IMR-90 (cell line): Measurements from ENCODE around the gene UNC13B. TPM values are rescaled to one million over a fixed set of nuclear protein-coding genes. Genes with fewer than 3 reads are reported as not detected.

ENCODE experiments used
- ATAC-seq: fragments of 200-7000 bp; cut with Tn5 transposase; 2 replicates; pipeline ENCODE4 v1.9.1; 2020; ENCODE audit warnings: low read depth, mild to moderate bottlenecking, moderate library complexity
- BruUV-seq: library from RNA; stranded (reverse); fragments of 400-500 nt; replicated peaks from 2 replicates; lab custom pipeline; 2021; lab: Mats Ljungman, UMichigan
- CTCF ChIA-PET: fragments of 300-600 bp; formaldehyde crosslinking; extraction: SDS; loops from one replicate; lab custom pipeline; 2021; ENCODE audit warnings: antibody characterized with exemption; lab: Yijun Ruan, JAX
- POLR2A ChIA-PET: fragments of 300-600 bp; sonication (Branson Sonifier 250); formaldehyde crosslinking; loops from one replicate; lab custom pipeline; 2022; ENCODE audit warnings: antibody characterized with exemption; ENCODE audit not compliant: unreplicated experiment; lab: Charles Lee
- DNase-seq: peaks from one replicate; pipeline ENCODE4 v3.0.0; 2013
- H2AFZ ChIP-seq: replicated peaks from 2 replicates; pipeline ENCODE3; 2013; ENCODE audit warnings: low read length, mild to moderate bottlenecking; ENCODE audit not compliant: poor library complexity
- H2AK5ac ChIP-seq: 2 replicates; pipeline ENCODE4 v1.6.1; 2013; ENCODE audit warnings: low read depth, low read length, inconsistent platforms
- H2AK9ac ChIP-seq: replicated peaks from 2 replicates; pipeline ENCODE3; 2013; ENCODE audit warnings: mild to moderate bottlenecking, low read depth, low read length, moderate library complexity; ENCODE audit not compliant: poor library complexity
- H2BK120ac ChIP-seq: 2 replicates; pipeline ENCODE4 v1.6.1; 2013; ENCODE audit warnings: low read depth, low read length, inconsistent platforms
- H2BK15ac ChIP-seq: 3 replicates; pipeline ENCODE4 v1.6.1; 2013; ENCODE audit warnings: low read depth, low read length, inconsistent platforms
- H2BK20ac ChIP-seq: 2 replicates; pipeline ENCODE4 v1.6.1; 2013; ENCODE audit warnings: low read depth, mild to moderate bottlenecking, inconsistent platforms, low read length, moderate library complexity
- H2BK5ac ChIP-seq: 2 replicates; pipeline ENCODE4 v1.6.1; 2013; ENCODE audit warnings: mild to moderate bottlenecking, low read depth, low read length, inconsistent platforms; ENCODE audit not compliant: poor library complexity, severe bottlenecking
- H3K14ac ChIP-seq: replicated peaks from 2 replicates; pipeline ENCODE4 v1.6.1; 2013; ENCODE audit warnings: low read depth, low read length, inconsistent platforms
- H3K18ac ChIP-seq: 2 replicates; pipeline ENCODE4 v1.6.1; 2013; ENCODE audit warnings: low read depth, low read length, control low read depth
- H3K23ac ChIP-seq: 2 replicates; pipeline ENCODE4 v1.6.1; 2013; ENCODE audit warnings: low read depth, low read length, inconsistent platforms
- H3K27ac ChIP-seq: 2 replicates; pipeline ENCODE4 v1.5.1; 2013; ENCODE audit warnings: mild to moderate bottlenecking, control low read depth, low read length; ENCODE audit not compliant: insufficient read depth
- H3K27me3 ChIP-seq: 2 replicates; pipeline ENCODE4 v1.6.1; 2013; ENCODE audit warnings: low read length; ENCODE audit not compliant: control insufficient read depth, insufficient read depth
- H3K36me3 ChIP-seq: 2 replicates; pipeline ENCODE4 v1.6.1; 2013; ENCODE audit warnings: low read length, mixed read lengths; ENCODE audit not compliant: control insufficient read depth, insufficient read depth
- H3K4ac ChIP-seq: 2 replicates; pipeline ENCODE4 v1.6.1; 2013; ENCODE audit warnings: low read depth, low read length, inconsistent platforms
- H3K4me1 ChIP-seq: 2 replicates; pipeline ENCODE4 v1.6.1; 2013; ENCODE audit warnings: low read length, mixed read lengths; ENCODE audit not compliant: control insufficient read depth, insufficient read depth
- H3K4me2 ChIP-seq: 2 replicates; pipeline ENCODE4 v1.6.1; 2013; ENCODE audit warnings: low read depth, mild to moderate bottlenecking, control low read depth, low read length, moderate library complexity
- H3K4me3 ChIP-seq: 2 replicates; pipeline ENCODE4 v1.5.1; 2013; ENCODE audit warnings: low read depth, mild to moderate bottlenecking, control low read depth, low read length, moderate library complexity; ENCODE audit not compliant: insufficient read depth
- H3K56ac ChIP-seq: 2 replicates; pipeline ENCODE4 v1.6.1; 2013; ENCODE audit warnings: low read length, inconsistent platforms; ENCODE audit not compliant: insufficient read depth; ENCODE audit errors: extremely low read depth
- H3K79me1 ChIP-seq, 2 experiments: 2 replicates each; pipeline ENCODE4 v1.6.1; 2013; ENCODE audit warnings: low read length in 2 of 2, inconsistent platforms in 1 of 2, low read depth in 1 of 2
- H3K9ac ChIP-seq: 2 replicates; pipeline ENCODE4 v1.6.1; 2013; ENCODE audit warnings: low read depth, low read length, control low read depth
- H3K9me1 ChIP-seq: 2 replicates; pipeline ENCODE4 v1.6.1; 2013; ENCODE audit warnings: low read length, inconsistent platforms; ENCODE audit not compliant: insufficient read depth
- H3K9me3 ChIP-seq: 2 replicates; pipeline ENCODE4 v1.6.1; 2013; ENCODE audit warnings: low read length; ENCODE audit not compliant: control insufficient read depth, insufficient read depth
- H4K20me1 ChIP-seq: 2 replicates; pipeline ENCODE4 v1.6.1; 2013; ENCODE audit warnings: low read length, inconsistent platforms; ENCODE audit not compliant: insufficient read depth
- H4K5ac ChIP-seq: 2 replicates; pipeline ENCODE4 v1.6.1; 2013; ENCODE audit warnings: mild to moderate bottlenecking, low read depth, low read length, control low read depth
- H4K8ac ChIP-seq, 2 experiments: 2 replicates each; pipeline ENCODE4 v1.6.1; 2013; ENCODE audit warnings: low read depth in 2 of 2, low read length in 2 of 2, control low read depth in 1 of 2, inconsistent platforms in 1 of 2
- H4K91ac ChIP-seq: 2 replicates; pipeline ENCODE4 v1.6.1; 2013; ENCODE audit warnings: low read depth, low read length, inconsistent platforms; ENCODE audit not compliant: insufficient read depth
- BHLHE40 ChIP-seq: fragments of 150-350 bp; IDR thresholded peaks from 2 replicates; pipeline ENCODE4 v1.6.1; 2016; ENCODE audit warnings: mild to moderate bottlenecking, low read depth, low read length
- CEBPB ChIP-seq: IDR thresholded peaks from 2 replicates; pipeline ENCODE4 v1.6.1; 2012; ENCODE audit warnings: low read depth, low read length, improper control_type of control experiment
- CHD1 ChIP-seq: IDR thresholded peaks from 2 replicates; pipeline ENCODE4 v1.6.1; 2012; ENCODE audit warnings: low read depth, low read length, improper control_type of control experiment
- CTCF ChIP-seq: conservative IDR thresholded peaks from 2 replicates; pipeline ENCODE4 v1.5.1; 2012; ENCODE audit warnings: mild to moderate bottlenecking, low read depth, low read length, improper control_type of control experiment
- ELK1 ChIP-seq: fragments of 150-350 bp; IDR thresholded peaks from 2 replicates; pipeline ENCODE4 v1.6.1; 2016; ENCODE audit warnings: low read depth, mild to moderate bottlenecking, low read length, moderate library complexity, borderline replicate concordance
- FOS ChIP-seq: fragments of 150-350 bp; IDR thresholded peaks from 2 replicates; pipeline ENCODE4 v1.6.1; 2016; ENCODE audit warnings: low read depth, low read length
- MAFK ChIP-seq: IDR thresholded peaks from 2 replicates; pipeline ENCODE4 v1.6.1; 2012; ENCODE audit warnings: low read depth, low read length, improper control_type of control experiment
- MAZ ChIP-seq: IDR thresholded peaks from 2 replicates; pipeline ENCODE4 v1.6.1; 2012; ENCODE audit warnings: low read depth, mild to moderate bottlenecking, low read length, improper control_type of control experiment, moderate library complexity, borderline replicate concordance
- MXI1 ChIP-seq: IDR thresholded peaks from 2 replicates; pipeline ENCODE4 v1.6.1; 2012; ENCODE audit warnings: low read depth, mild to moderate bottlenecking, low read length, moderate library complexity, borderline replicate concordance
- NFE2L2 ChIP-seq: fragments of 150-350 bp; IDR thresholded peaks from 2 replicates; pipeline ENCODE4 v1.6.1; 2016; ENCODE audit warnings: low read depth, mild to moderate bottlenecking, low read length
- POLR2A ChIP-seq: IDR thresholded peaks from 2 replicates; pipeline ENCODE4 v1.6.1; 2012; ENCODE audit warnings: mild to moderate bottlenecking, low read depth, low read length
- RAD21 ChIP-seq: IDR thresholded peaks from 2 replicates; pipeline ENCODE4 v1.6.1; 2012; ENCODE audit warnings: low read length, improper control_type of control experiment
- RCOR1 ChIP-seq: IDR thresholded peaks from 2 replicates; pipeline ENCODE4 v1.6.1; 2012; ENCODE audit warnings: mild to moderate bottlenecking, low read length, improper control_type of control experiment; ENCODE audit not compliant: insufficient replicate concordance
- RFX5 ChIP-seq: IDR thresholded peaks from 2 replicates; pipeline ENCODE4 v1.8.0; 2012; ENCODE audit warnings: low read depth, mild to moderate bottlenecking, low read length, moderate library complexity
- SMC3 ChIP-seq: fragments of 150-350 bp; IDR thresholded peaks from 2 replicates; pipeline ENCODE4 v1.6.1; 2016; ENCODE audit warnings: low read depth, mild to moderate bottlenecking, antibody characterized with exemption, low read length, moderate library complexity
- USF2 ChIP-seq: fragments of 150-350 bp; IDR thresholded peaks from 2 replicates; pipeline ENCODE4 v1.6.1; 2017; ENCODE audit warnings: mild to moderate bottlenecking, antibody characterized with exemption, low read length, low read depth
- WGBS, 2 experiments: methylation state at CpG; one replicate each; pipeline versions ENCODE4 v1.1.5 to v1.1.7; 2013; ENCODE audit warnings: missing lambda C conversion rate in 2 of 2; ENCODE audit not compliant: insufficient read length in 1 of 2; ENCODE audit errors: extremely low coverage in 2 of 2; 5-methylcytosine and 5-hydroxymethylcytosine counted together
- dilution Hi-C: fragments of 300-500 bp; cut with HindIII; formaldehyde crosslinking; loops from one replicate; pipeline ENCODE4 v1.14.3; 2018; ENCODE audit warnings: low sequenced_read_pairs; ENCODE audit not compliant: unreplicated experiment
- in situ Hi-C: fragments of 300-500 bp; cut with MboI; formaldehyde crosslinking; loops from 3 replicates; pipeline ENCODE4 v1.14.3; 2019; ENCODE audit warnings: low sequenced_read_pairs, inconsistent platforms, mixed read lengths
- intact Hi-C: fragments of 100-400 bp; cut with micrococcal nuclease; formaldehyde crosslinking; loops from 2 replicates; pipeline ENCODE4 v1.10.0; 2022
- polyA plus RNA-seq, 3 experiments: library from polyadenylated mRNA; depleted of rRNA; stranded (reverse); fragments of >200 nt; gene quantifications; 2 replicates each; pipeline ENCODE4 v1.2.3, GENCODE V29; 2012; ENCODE audit warnings: low replicate concordance in 1 of 3
- total RNA-seq: library from RNA; depleted of rRNA; stranded (reverse); fragments of >200 nt; gene quantifications from 2 replicates; pipeline ENCODE4 v1.2.3, GENCODE V29; 2012

Gene UNC13B
- total and polyA plus RNA-seq, 2 of the 4 experiments (the other 2 are of a cell fraction): 7.5 to 14.3 TPM

- no peak overlapping the region for H2BK5ac ChIP-seq
- no peaks in the 10 kb centered on the region; the same call in 1 of the 2 replicates for H3K36me3 ChIP-seq
- in situ Hi-C loops: no loop called here
- no peak overlapping the region for H3K23ac ChIP-seq
- DNase-seq: no peak
- no peak overlapping the region for H3K56ac ChIP-seq
- no peaks in the 10 kb centered on the region for H3K9me1 ChIP-seq
- no CpG with 5 or more reads among the region's 2 CpGs for WGBS, 2 experiments
- H2BK15ac ChIP-seq: no peak overlapping the region
- H3K27me3 ChIP-seq: no peaks in the 10 kb centered on the region
- no peak overlapping the region for H4K91ac ChIP-seq
- no peak overlapping the region for H4K8ac ChIP-seq
- intact Hi-C loops: no loop called here
- H3K4me1 ChIP-seq: 0 out of 2 replicates have a peak, but pooled peaks cover 1% of the 10 kb centered on the region
- no peak overlapping the region for H2BK20ac ChIP-seq
- H3K18ac ChIP-seq: no peak overlapping the region
- H3K79me1 ChIP-seq: no peaks in the 10 kb centered on the region; a peak in 1 of 4 replicates
- no peaks in the 10 kb centered on the region for H4K20me1 ChIP-seq
- H3K9me3 ChIP-seq: no peaks in the 10 kb centered on the region
- TF ChIP-seq ELK1 (no peak), FOS (no peak), RFX5 (no peak), RAD21 (no peak), SMC3 (no peak), USF2 (no peak), POLR2A (no peak), BHLHE40 (no peak), MAFK (no peak), CEBPB (no peak), NFE2L2 (no peak), CHD1 (no peak), RCOR1 (no peak), CTCF (no peak), MXI1 (no peak), MAZ (no peak)
- no peak overlapping the region for H4K5ac ChIP-seq
- dilution Hi-C loops: no loop called here
- H3K9ac ChIP-seq: no peak overlapping the region
- no peak overlapping the region for H2AK9ac ChIP-seq
- H3K4ac ChIP-seq: no peak overlapping the region
- ATAC-seq: no peak
- H2AK5ac ChIP-seq: no peak overlapping the region
- H3K4me2 ChIP-seq: no peak overlapping the region
- POLR2A ChIA-PET: no interaction called here
- H3K14ac ChIP-seq: no peak overlapping the region
- H2BK120ac ChIP-seq: no peak overlapping the region
- BruUV-seq: no TSS peak
- CTCF ChIA-PET: no interaction called here
- H3K27ac ChIP-seq: no peak overlapping the region
- H2AFZ ChIP-seq: no peak overlapping the region
- no peak overlapping the region for H3K4me3 ChIP-seq
Measured at GRCh38 chr9:35293376-35293964, 131.7 kb downstream of the UNC13B start.
